ENCODE measurements around the gene TLX1. TPM values are rescaled to one million over a fixed set of nuclear protein-coding genes. Genes with fewer than 3 reads are reported as not detected.

Gene TLX1
- total and polyA plus RNA-seq, 9 of the 15 experiments (the other 6 are each of a cell fraction or from before 2014, with no cell fraction given) = 0.03 to 3.3 (median 0.19) TPM; not detected in 1

GRCh38 chr10:101107771-101108170 is 23.3 kb upstream of the TLX1 start:
- in situ Hi-C loops (cut with MboI) (no loop called here), intact Hi-C loops (cut with micrococcal nuclease) (no loop called here)
- BruUV-seq (replicated peaks) = no TSS peak
- no peaks in the 10 kb centered on the region for H4K20me1 ChIP-seq (replicated peaks; ENCODE audit: control insufficient read depth, insufficient read depth, low read length)
- H3K9me1 ChIP-seq (ENCODE audit: control insufficient read depth, insufficient read depth, low read length) = no peaks in the 10 kb centered on the region
- no peaks in the 10 kb centered on the region for H3K79me2 ChIP-seq (ENCODE audit: control insufficient read depth, insufficient read depth, low read length)
- no peaks in the 10 kb centered on the region for H3K9me3 ChIP-seq (replicated peaks; ENCODE audit: control insufficient read depth, insufficient read depth, low read depth, low read length)
- no peak overlapping the region for H3K27ac ChIP-seq (ENCODE audit: extremely low read depth, low read depth, low read length)
- WGBS (ENCODE audit: insufficient coverage, low coverage, missing lambda C conversion rate) = 4% methylated on average over 5 of the region's 5 CpGs
- H3K4me1 ChIP-seq (replicated peaks in 1 of 2; ENCODE audit: control insufficient read depth in 2 of 2, insufficient read depth in 2 of 2, low read length in 2 of 2) = no peaks in the 10 kb centered on the region; a peak in 1 of 5 replicates
- ATAC-seq = no peak
- FAIRE-seq = no peak
- no peak overlapping the region for H2AFZ ChIP-seq (ENCODE audit: low read depth, low read length)
- TF ChIP-seq XRCC4 (IDR thresholded peaks at IDR 0.05; ENCODE audit: extremely low read depth, insufficient read depth, insufficient read length) (no peak), RBM14 (IDR thresholded peaks at IDR 0.05; ENCODE audit: borderline replicate concordance, insufficient read depth, low read depth, low read length) (no peak)
- no peak overlapping the region for H3K9ac ChIP-seq (ENCODE audit: insufficient read depth in 1 of 2, low read depth in 2 of 2, low read length in 2 of 2)
- ChIA-PET POLR2A (no interaction called here), CTCF (ENCODE audit: low intra/inter-chr PET ratio) (no interaction called here)
- H3K36me3 ChIP-seq (ENCODE audit: control insufficient read depth, insufficient read depth, low read length) = no peaks in the 10 kb centered on the region
- no peak overlapping the region for H3K4me2 ChIP-seq (ENCODE audit: insufficient read depth, low read length)
- peaks cover 8 to 31% of the 10 kb centered on the region in 2 experiments for H3K27me3 ChIP-seq (ENCODE audit: control insufficient read depth in 2 of 2, insufficient read depth in 2 of 2, low read length in 2 of 2)
- DNase-seq (ENCODE audit: extremely low read depth in 1 of 4, low spot score in 3 of 4) = no peak
- no peak overlapping the region for H3K4me3 ChIP-seq

GRCh38 chr10:101110856-101111523 is 20.1 kb upstream of the TLX1 start:
- BruUV-seq (replicated peaks) = no TSS peak
- CTCF ChIA-PET (ENCODE audit: low intra/inter-chr PET ratio) = no interaction called here
- no peak for FAIRE-seq

More at GRCh38 chr10:101110856-101111523, 20.1 kb upstream of the TLX1 start:
- in situ Hi-C loops (cut with MboI) = no loop called here
- Histone ChIP-seq H3K36me3 (ENCODE audit: control insufficient read depth, insufficient read depth, low read length) (no peaks in the 10 kb centered on the region), H3K4me1 (replicated peaks in 1 of 2; ENCODE audit: control insufficient read depth in 2 of 2, insufficient read depth in 2 of 2, low read length in 2 of 2) (no peaks in the 10 kb centered on the region; a peak in 1 of 5 replicates), H3K9ac (ENCODE audit: insufficient read depth in 1 of 2, low read depth in 2 of 2, low read length in 2 of 2) (no peak overlapping the region), H3K27ac (ENCODE audit: extremely low read depth, low read depth, low read length) (no peak overlapping the region), H3K79me2 (ENCODE audit: control insufficient read depth, insufficient read depth, low read length) (no peaks in the 10 kb centered on the region), H4K20me1 (replicated peaks; ENCODE audit: control insufficient read depth, insufficient read depth, low read length) (no peaks in the 10 kb centered on the region), H3K9me3 (replicated peaks; ENCODE audit: control insufficient read depth, insufficient read depth, low read depth, low read length) (no peaks in the 10 kb centered on the region), H3K27me3 (ENCODE audit: control insufficient read depth in 2 of 2, insufficient read depth in 2 of 2, low read length in 2 of 2) (peaks cover 8 to 30% of the 10 kb centered on the region in 2 experiments; a peak in 3 of 5 replicates), H3K4me3 (no peak overlapping the region), H3K9me1 (ENCODE audit: control insufficient read depth, insufficient read depth, low read length) (no peaks in the 10 kb centered on the region), H3K4me2 (ENCODE audit: insufficient read depth, low read length) (no peak overlapping the region), H2AFZ (ENCODE audit: low read depth, low read length) (no peak overlapping the region)
- 0% methylated on average over 4 of the region's 6 CpGs for WGBS (ENCODE audit: insufficient coverage, low coverage, missing lambda C conversion rate)
- intact Hi-C loops (cut with micrococcal nuclease) = no loop called here
- ATAC-seq (no peak), DNase-seq (ENCODE audit: extremely low read depth in 1 of 4, low spot score in 3 of 4) (no peak)
- POLR2A ChIA-PET = interaction anchor here (0.6 to 0.7 kb wide), 2 partner anchors 10 to 93 kb away, joined by 3 to 4 read pairs; no protein-coding TSS in a partner anchor
- TF ChIP-seq ZNF511 (CRISPR knock-in tag; IDR thresholded peaks at IDR 0.05) (no peak), BRD4 (IDR thresholded peaks at IDR 0.05) (no peak), CREB5 (CRISPR knock-in tag; IDR thresholded peaks at IDR 0.05) (no peak), CREB3L1 (IDR thresholded peaks at IDR 0.05; ENCODE audit: borderline replicate concordance, low read depth) (no peak)
